Measurements from ENCODE around the gene KLHL21.

The KLHL21 gene

GRCh38 chr1:6546326-6546725 lies 56.3 kb downstream of the KLHL21 start:
- no peak for DNase-seq

- no peak for DNase-seq
Measured at GRCh38 chr1:6545276-6546112, 57.2 kb downstream of the KLHL21 start.

GRCh38 chr1:6544831-6545230 lies 57.8 kb downstream of the KLHL21 start:
- DNase-seq: no peak
